Erythroblast (primary cell): ENCODE data around the gene HS2ST1.
A peak's percentile ranks its signal among the peaks of the same experiment; 100 is the strongest.

Experiments
- DNase-seq, 2 experiments: peaks; one replicate each; lab custom pipeline; 2025; lab: John Stamatoyannopoulos, UW
- GATA1 ChIP-seq: IDR thresholded peaks from 2 replicates; pipeline ENCODE4 v1.6.1; 2011; ENCODE audit warnings: low read depth, mild to moderate bottlenecking, control low read depth, low read length, moderate library complexity
- POLR2A ChIP-seq: IDR thresholded peaks from 2 replicates; pipeline ENCODE4 v1.6.1; 2011; ENCODE audit warnings: mild to moderate bottlenecking, low read length

The HS2ST1 gene

DNA sequence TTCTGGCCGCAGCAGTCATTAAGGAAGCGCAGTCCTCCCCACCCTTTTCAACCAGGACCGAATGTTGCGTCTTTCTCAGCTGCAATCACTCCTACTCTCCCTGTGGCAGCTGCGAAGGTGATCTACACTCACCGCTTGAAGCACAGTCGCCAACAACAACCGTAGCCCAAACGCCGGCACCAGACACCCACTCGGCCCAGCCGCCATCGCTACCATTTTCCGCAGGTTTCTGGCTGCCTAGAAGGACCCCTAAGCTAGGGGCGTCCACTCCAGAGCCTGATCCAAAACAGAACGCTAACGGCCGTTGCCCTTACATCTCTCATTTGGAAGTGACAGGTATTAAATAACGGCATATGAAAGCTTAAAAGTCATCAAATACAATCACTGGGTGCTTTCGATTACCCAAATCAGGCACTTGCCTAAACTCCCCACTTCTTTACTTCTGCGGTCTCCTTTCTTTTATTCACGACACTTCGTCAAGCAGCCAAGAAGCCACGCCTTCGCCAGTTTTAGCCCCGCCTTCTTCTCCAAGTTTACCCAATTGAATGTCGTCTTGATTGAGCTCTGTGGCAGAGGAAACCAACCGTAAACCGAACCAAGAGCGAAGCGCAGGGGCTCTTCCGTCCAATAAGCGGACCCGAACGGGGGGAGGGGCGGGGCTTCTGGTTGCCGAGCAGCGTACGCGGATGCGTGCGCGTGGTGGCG is 387 bp upstream of the HS2ST1 start, which contains the start of gene SELENOF:
Gene SELENOF (minus strand): TSS at position 231 of the 705 bp plus-strand sequence. CDS start 15 bp downstream, at position 216.
- no peak for TF ChIP-seq GATA1
- peak; percentile 91 for TF ChIP-seq POLR2A
- DNase-seq, result peak; percentile 100

DNA sequence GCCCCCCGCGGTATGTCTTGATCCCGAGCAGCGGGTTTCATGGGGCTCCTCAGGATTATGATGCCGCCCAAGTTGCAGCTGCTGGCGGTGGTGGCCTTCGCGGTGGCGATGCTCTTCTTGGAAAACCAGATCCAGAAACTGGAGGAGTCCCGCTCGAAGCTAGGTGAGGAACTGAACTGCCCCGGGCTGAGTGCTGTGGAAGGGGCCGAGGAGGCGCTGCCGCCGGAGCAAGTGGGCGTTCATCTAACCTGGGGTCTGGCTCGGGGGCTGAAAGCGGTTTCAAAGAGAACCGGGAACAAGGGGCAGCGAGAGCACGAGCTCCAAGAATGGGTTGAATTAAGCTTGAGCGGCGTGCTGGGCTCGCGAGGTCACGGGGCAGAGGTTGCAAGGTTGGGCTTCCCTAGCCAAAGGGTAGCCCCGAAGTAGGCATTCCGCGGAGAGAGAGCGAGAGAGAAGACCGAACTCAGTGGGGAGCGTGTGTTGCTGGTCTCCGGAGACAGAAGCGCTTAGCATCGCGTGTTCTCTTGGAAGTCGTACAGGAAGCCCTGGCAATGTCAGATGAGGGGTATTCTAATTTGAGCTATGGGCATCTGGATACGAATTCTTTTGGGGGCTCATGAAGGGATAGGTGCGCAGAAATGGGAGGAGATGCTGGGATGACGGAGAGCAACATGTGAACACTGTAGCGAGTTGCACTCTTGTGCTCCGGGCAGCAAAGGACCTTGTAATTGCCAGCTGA is 732 bp downstream of the HS2ST1 start:
- no peak for TF ChIP-seq GATA1
- TF ChIP-seq POLR2A, result no peak
- peak; percentile 78 for DNase-seq

DNA sequence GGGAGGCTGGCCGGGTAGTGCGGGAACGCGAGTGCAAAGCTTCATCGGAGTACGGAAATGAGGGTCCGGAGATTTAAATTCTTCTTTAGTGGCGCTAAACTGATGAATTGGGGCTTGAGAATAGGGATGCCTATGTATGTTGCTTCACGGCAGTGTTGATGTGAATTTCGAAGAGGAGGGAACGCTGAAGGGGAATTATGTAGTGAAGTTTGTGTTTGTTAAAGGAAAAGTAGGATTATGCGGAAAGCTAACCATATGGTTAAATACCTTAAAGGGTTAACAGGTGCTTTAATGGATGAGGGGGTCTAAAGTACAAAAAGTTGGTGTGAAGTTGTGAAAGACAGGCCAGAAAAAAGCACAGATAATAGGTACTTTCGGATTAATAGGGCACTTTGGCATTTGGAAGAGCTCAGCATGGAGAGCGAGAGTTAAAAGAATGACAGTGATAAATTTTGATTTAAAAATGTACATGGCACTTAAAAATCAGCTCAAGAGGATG is 1.4 kb downstream of the HS2ST1 start:
- TF ChIP-seq GATA1 (no peak), POLR2A (no peak)
- DNase-seq, result no peak

DNA sequence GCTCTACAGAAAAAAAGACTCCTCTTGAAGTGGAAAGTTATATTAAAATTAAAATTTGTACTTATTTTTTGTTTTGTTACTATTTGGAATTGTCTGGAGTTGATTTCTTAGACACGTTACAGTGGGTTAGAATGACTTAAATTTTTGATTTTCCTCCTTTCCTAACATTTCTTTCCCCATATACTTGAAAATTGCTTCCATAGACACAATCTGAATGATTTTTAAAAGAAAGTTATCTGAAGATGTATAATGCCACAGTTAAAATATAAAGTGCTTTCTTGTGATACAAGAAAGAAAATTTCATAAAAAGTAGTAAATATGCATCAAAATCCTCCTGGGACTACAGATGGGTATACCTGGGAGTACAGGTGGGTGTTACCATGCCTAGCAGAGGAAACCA is 2.3 kb downstream of the HS2ST1 start:
- TF ChIP-seq POLR2A (no peak), GATA1 (no peak)
- no peak for DNase-seq

DNA sequence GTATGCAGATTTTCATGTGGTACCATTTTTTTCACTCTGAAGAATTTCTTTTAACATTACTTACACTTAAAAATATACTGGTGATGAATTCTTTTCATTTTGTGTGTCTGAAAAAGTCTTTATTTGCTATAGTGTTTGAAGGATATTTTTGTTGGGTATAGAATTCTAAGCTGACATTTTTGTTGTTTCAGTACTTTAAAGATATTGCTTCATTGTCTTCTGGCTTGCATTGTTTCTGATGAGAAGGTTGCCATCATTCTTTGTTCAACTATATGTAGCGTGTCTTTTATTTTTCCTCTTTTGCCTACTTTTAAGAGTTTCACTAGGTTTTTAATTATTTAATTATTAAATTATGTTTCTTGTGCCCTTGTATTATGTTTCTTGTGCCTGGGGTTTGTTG is 8.0 kb downstream of the HS2ST1 start:
- TF ChIP-seq GATA1 (no peak), POLR2A (no peak)
- no peak for DNase-seq

DNA sequence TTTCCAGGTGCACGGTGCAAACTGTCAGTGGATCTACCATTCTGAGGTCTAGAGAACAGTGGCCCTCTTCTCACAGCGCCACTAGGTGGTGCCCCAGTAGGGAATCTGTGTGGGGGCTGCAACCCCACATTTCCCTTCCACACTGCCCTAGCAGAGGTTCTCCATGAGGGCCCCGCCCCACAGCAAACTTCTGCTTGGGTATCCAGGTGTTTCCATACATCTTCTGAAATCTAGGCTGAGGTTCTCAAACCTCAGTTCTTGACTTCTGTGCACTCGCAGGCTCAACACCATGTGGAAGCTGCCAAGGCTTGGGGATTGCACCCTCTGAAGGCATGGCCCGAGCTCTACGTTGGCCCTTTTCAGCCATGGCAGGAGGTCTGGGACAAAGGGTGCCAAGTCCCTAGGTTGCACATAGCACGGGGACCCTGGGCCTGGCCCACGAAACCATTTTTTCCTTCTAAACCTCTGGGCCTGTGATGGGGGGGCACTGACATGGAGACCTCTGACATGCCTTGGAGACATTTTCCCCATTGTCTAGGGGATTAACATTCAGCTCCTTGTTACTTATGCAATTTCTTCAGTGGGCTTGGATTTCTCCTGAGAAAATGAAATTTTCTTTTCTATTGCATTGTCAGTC is 10.0 kb downstream of the HS2ST1 start:
- TF ChIP-seq GATA1 (no peak), POLR2A (no peak)
- DNase-seq, result no peak

DNA sequence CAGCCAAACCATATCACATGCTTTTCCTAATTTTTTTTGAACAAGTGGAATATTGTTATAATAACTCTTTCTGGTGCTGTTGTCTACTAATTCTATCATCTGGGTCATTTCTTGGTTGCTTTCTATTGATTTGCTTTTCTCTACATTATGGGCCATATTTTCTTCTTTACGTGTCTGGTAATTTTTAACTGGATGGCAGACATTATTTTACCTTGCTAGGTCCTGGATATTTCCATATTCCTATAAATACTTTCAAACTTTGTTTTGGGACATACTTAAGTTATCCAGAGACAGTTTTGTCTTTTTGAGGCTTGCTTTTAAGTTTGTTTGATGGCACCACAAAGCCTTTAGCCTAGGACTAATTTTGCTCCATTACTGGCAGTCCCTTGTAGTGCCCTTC is 11.3 kb downstream of the HS2ST1 start:
- DNase-seq, result no peak
- TF ChIP-seq GATA1, result no peak
- TF ChIP-seq POLR2A, result no peak

DNA sequence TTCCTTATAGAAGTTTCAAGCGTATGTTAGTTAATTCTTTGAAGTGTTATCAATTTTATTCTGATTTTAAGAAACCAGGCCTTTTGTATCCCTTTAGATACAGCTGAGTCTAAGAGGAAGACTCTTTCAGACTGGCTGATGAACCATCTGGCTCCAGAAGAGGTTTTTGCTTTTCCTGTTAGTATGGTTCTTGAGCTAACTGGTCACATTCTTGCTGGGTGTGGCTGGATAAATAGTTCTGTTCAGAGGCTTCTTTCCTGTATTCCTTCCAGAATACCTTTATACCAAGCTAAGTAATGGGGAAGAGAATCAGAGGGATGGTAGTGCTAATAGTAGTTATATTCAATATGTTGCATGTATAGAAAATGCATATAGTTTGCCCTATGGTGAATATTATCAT is 12.4 kb downstream of the HS2ST1 start:
- no peak for DNase-seq
- no peak for TF ChIP-seq POLR2A
- TF ChIP-seq GATA1, result no peak

DNA sequence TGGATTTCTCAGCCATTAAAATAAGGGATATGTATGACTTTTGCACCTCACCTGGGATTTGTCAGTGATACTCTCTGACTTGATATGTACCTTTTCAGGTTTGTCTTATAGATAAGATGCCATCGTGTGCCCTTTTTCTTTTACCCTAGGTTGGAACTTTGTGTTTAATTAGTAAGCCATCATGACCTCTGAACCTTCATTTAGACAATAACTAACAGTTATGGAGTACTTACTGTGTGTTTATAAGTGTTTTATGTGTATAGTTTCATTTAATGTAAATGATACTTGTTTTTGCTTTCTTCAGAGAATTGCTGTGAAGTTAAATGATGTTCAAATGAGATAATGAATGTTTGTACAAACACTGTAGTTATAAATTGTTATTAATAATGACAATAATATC is 14.4 kb downstream of the HS2ST1 start:
- DNase-seq, result no peak
- no peak for TF ChIP-seq GATA1
- no peak for TF ChIP-seq POLR2A

DNA sequence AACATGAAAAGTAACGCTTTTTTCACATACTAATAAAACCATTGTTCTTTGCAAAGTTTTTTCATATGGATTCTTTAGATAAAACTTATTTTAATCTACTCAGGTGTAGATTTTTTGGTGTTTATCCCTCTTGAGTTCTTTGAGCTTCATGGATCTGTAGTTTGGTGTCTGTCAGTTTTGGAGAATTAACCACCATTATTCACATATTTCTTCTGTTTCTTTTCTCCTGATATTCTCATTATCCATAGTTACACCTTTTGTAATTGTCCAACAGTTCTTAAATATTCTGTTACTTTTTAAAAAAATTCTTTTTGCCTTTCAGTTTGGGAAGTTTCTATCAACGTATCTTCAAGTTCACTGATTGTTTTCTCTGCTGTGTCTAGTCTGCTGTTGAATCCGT is 18.6 kb downstream of the HS2ST1 start:
- TF ChIP-seq GATA1 (no peak), POLR2A (no peak)
- no peak for DNase-seq

DNA sequence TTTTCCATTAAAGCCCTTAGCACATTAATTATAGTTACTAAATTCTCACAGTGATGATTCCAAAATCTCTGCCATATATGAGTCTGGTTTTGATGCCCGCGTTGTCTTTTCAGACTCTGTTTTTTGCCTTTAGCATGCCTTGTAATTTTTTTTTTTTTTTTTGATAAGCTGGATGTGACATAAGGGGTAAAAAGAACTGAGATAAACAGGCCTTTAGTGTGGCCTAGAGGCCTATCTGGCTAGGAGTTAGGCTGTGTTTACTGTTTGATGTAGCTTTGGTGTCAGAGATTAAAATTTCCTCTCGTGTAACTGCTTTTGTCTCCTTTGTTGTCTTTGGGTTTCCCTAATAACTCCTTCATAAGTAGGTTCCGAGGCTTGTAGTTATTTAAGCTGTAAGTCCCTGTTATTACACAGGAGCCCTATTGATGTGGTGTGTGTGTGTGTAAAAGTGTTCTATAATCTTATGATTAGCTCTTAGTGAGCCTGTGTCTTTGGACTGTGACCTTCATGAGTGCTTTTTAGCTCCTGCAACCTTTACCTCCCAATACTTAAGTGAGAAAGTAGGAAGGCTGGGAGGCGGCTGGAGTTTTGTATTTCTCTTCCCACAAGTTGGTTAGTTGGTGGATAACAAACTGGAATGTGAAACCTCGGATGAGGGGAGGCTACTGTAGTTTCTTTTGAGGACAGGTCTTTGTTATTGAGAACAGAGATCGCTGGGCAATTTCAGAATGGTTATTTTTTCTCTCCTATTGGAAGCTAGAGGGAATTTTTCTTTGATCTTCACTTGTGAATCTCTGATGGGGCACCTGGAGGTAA is 19.3 kb downstream of the HS2ST1 start:
- TF ChIP-seq GATA1 (no peak), POLR2A (no peak)
- peak; percentile 39 to 77 for DNase-seq

DNA sequence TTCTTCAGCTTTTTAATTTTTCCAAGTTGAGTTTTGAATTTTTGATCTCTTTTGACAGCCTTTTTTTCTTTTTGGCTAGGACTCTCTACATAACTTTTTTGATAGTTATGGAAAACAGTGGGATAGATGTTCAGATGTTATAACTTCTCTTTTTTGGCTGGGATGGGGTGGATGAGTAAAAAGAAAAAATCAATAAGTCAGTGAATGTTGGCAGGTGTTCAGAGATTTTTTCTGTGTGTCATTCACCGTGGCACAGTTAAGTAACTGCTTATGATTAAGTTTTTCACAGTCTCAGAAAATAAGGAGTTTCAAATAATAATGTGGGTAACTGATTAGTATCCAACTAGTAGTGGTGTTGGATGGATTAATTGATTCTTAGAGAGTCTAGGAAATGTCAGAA is 24.0 kb downstream of the HS2ST1 start:
- peak in 1 of 2 experiments; percentile 27 for DNase-seq
- TF ChIP-seq GATA1, result no peak
- no peak for TF ChIP-seq POLR2A

DNA sequence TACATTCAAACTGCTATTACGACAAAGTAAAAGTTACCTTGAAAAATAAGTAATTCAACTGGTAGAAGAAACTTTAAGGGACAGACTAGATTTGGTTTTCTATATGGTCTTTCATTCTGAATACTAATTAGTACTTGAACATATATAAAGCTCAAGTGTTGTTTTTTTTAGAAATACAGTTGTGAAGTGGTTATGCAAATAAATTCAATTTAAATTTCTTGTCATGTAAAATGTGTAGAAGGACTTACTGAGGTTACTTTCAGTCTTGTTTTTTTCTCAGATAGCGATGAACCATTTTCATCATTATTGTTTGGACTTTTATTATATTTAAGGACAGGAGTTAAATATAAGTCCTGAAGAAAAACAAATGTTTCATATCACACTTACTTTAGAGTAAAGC is 24.4 kb downstream of the HS2ST1 start:
- no peak for DNase-seq
- TF ChIP-seq POLR2A, result no peak
- no peak for TF ChIP-seq GATA1
